Fibroblast of lung (primary cell): ENCODE measurements around the gene TSPAN9.

Experiments used
- EZH2 ChIP-seq: IDR thresholded peaks from 2 replicates; pipeline ENCODE4 v1.5.1; 2012; ENCODE audit warnings: low read length, control low read depth, mild to moderate bottlenecking; ENCODE audit errors: missing control alignments
- TF ChIP-seq, protein P1 (sequence below), 2 donors: IDR thresholded peaks in 1 of 2; conservative IDR thresholded peaks in 1 of 2; 1 replicate in 1 of 2; 2 replicates in 1 of 2; pipeline ENCODE4 v1.5.1; 2011 to 2012; ENCODE audit warnings: low read length in 2 of 2, control low read depth in 1 of 2, inconsistent platforms in 1 of 2, low read depth in 1 of 2, mild to moderate bottlenecking in 1 of 2

DNA sequence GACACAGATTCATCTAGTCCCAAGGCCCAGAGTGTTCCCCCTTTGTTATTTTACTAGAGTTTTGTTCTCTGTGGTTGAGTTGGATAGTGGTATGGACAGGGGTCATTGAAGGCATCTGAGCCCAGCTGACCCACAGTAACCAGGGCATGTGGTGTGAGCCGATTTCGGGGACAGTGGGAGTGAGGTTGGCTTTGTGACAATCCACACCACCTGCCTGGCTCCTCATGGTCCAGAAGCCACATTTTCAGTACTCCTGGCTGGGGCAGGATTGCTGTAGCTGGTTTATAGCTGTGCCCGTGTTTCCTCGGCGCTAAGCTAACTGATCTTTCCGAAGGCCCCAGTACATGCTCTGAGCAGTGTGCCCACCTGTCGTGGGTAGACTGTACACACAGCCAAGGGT lies 116.0 kb downstream of the TSPAN9 start:
- TF ChIP-seq, protein P1, sequence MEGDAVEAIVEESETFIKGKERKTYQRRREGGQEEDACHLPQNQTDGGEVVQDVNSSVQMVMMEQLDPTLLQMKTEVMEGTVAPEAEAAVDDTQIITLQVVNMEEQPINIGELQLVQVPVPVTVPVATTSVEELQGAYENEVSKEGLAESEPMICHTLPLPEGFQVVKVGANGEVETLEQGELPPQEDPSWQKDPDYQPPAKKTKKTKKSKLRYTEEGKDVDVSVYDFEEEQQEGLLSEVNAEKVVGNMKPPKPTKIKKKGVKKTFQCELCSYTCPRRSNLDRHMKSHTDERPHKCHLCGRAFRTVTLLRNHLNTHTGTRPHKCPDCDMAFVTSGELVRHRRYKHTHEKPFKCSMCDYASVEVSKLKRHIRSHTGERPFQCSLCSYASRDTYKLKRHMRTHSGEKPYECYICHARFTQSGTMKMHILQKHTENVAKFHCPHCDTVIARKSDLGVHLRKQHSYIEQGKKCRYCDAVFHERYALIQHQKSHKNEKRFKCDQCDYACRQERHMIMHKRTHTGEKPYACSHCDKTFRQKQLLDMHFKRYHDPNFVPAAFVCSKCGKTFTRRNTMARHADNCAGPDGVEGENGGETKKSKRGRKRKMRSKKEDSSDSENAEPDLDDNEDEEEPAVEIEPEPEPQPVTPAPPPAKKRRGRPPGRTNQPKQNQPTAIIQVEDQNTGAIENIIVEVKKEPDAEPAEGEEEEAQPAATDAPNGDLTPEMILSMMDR (conservative IDR thresholded peaks at IDR 0.05 in 1 of 2, IDR thresholded peaks at IDR 0.05 in 1 of 2; ENCODE audit: low read depth in 1 of 2, low read length in 2 of 2) = no peak
- TF ChIP-seq EZH2 = no peak
